Right lobe of liver (tissue), 4 donors: Measurements from ENCODE around the gene CDR2L.

Experiments used
- POLR2A ChIP-seq: fragments of 450-650 bp; IDR thresholded peaks from one replicate; pipeline ENCODE4 v1.6.1; 2017; ENCODE audit warnings: antibody characterized with exemption, mild to moderate bottlenecking
- TF ChIP-seq, protein P1 (sequence below), 4 donors: fragments of 200-600 bp in 3 of 4; fragments of 450-650 bp in 1 of 4; IDR thresholded peaks; one replicate each; pipeline versions ENCODE4 v1.5.1 to v1.8.0; 2016 to 2022; ENCODE audit warnings: antibody characterized with exemption in 4 of 4, mild to moderate bottlenecking in 2 of 4
- donor health status: DM: no; HTN: no; CAD: no.
- donor health status: DM: no; HTN: no; CAD: no.
- donor health status: DM: no; HTN: yes; CAD: no.

DNA sequence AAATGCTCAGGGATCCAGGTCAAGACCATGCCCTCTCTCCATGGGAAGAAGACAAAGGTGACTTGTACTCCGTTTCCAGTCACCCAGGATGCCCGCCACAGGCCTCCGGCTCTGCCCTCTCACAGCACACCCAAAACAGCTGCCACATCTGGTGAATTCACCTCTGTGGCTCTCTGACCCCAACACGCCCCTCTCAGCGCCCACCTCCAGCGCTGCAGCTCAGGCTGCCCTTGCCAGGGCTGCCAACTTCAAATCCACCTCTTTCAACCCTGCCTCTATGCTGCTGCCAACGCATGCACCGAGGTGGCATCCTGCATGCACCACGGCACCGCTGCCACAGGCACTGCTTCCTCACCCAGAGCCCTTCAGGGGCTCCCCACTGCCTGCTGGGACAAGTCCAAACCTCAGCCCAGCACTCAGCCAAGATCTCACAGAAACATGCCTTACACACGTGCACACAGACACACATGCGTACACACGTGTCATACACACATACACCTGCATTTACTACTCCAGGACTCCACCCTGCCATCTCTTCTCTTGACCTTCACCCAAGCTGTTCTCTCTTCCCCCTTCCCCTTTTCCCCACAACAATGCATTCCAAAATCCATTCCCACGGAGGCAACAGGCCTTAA, 22.3 kb upstream of the CDR2L start:
- TF ChIP-seq, protein P1, sequence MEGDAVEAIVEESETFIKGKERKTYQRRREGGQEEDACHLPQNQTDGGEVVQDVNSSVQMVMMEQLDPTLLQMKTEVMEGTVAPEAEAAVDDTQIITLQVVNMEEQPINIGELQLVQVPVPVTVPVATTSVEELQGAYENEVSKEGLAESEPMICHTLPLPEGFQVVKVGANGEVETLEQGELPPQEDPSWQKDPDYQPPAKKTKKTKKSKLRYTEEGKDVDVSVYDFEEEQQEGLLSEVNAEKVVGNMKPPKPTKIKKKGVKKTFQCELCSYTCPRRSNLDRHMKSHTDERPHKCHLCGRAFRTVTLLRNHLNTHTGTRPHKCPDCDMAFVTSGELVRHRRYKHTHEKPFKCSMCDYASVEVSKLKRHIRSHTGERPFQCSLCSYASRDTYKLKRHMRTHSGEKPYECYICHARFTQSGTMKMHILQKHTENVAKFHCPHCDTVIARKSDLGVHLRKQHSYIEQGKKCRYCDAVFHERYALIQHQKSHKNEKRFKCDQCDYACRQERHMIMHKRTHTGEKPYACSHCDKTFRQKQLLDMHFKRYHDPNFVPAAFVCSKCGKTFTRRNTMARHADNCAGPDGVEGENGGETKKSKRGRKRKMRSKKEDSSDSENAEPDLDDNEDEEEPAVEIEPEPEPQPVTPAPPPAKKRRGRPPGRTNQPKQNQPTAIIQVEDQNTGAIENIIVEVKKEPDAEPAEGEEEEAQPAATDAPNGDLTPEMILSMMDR (IDR thresholded peaks at IDR 0.05) = no peak
- no peak for TF ChIP-seq POLR2A
